WI38 (cell line): ENCODE results near the gene DENND2D.

ENCODE experiments used
- H3K4me3 ChIP-seq: 2 replicates; pipeline ENCODE4 v1.5.1; 2011; ENCODE audit warnings: low read depth, mild to moderate bottlenecking, control low read depth, low read length
- TF ChIP-seq, protein P1 (sequence below): IDR thresholded peaks from 2 replicates; pipeline ENCODE4 v1.5.1; 2012; ENCODE audit warnings: low read depth, mild to moderate bottlenecking, control low read depth, low read length

The DENND2D gene

DNA sequence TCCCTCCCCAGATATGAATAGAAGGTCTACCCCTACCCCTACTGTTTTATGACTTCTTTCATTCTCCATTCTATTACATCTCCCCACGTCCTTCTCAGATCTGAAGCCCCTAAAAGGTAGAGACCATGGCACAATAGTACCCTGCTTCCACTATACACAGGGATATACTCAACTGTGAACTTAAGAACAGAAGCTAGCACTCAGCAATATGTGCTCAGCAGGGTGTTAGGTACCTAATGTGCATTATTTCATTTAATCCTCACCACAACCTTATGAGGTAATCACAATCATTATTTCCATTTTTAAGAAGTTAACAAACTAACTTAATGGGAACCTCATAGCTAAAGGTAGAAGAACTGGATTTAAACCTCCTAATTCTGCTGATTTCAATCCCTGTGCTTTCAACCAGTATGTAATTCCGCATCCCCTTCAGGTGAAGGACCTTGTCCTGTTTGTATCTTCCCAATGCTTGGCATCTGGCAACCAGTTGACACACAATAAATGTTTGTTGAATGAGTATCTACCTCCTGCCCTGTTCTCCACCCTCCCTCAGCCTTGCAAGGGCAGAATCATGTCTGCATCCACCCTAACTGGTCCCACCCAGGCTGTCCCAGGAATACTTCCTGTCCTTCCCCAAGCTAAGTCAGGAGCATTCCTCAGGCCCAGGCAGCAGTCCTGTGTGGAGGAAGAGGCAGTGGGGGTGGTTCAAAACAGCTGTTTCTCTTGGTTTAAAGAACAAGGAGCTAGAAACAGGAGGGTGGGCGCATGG is 6.5 kb downstream of the DENND2D start:
- no peak overlapping the region for H3K4me3 ChIP-seq
- TF ChIP-seq, protein P1, sequence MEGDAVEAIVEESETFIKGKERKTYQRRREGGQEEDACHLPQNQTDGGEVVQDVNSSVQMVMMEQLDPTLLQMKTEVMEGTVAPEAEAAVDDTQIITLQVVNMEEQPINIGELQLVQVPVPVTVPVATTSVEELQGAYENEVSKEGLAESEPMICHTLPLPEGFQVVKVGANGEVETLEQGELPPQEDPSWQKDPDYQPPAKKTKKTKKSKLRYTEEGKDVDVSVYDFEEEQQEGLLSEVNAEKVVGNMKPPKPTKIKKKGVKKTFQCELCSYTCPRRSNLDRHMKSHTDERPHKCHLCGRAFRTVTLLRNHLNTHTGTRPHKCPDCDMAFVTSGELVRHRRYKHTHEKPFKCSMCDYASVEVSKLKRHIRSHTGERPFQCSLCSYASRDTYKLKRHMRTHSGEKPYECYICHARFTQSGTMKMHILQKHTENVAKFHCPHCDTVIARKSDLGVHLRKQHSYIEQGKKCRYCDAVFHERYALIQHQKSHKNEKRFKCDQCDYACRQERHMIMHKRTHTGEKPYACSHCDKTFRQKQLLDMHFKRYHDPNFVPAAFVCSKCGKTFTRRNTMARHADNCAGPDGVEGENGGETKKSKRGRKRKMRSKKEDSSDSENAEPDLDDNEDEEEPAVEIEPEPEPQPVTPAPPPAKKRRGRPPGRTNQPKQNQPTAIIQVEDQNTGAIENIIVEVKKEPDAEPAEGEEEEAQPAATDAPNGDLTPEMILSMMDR: no peak

DNA sequence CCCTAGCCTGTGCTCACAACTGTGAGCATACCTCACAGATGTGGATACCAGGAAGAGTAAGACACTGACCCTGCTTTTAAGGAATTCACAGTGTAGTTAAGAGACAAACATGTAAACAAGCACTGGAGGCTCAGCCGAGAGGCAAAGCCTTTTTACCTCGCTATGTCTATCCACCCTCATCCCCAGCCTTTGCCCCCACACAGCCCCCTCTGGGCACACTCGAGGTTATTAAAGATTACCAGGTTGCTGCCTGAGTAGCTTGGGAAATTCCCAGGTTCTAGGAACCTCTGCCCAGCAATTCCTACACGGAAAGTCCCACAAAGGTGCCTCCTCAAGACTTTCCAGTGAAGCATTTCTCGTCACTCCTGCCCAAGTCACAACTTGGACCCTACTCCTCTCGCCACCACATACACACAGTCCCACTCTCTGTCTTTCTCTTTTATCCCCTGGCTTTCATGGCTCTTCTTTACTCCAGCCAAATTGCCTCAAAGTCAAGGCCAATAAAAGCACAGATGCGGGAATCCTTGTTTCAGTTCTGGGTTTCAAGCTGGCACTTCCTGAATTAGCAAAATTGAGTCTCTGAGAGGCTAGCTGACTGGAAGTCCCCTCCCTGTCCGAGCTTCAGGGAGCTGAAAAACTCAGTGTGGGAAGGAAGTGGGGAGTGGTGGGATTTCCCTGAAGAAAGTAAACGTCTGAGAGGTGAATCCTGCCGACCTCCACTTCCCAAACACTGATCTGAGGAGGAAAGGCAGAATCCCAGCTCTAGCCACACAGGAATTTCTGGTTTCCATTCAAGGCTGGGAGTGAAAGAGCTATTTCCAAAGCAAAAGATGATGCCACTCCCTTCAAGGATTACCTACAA is 7.6 kb downstream of the DENND2D start:
- H3K4me3 ChIP-seq: no peak overlapping the region
- TF ChIP-seq, protein P1: no peak

DNA sequence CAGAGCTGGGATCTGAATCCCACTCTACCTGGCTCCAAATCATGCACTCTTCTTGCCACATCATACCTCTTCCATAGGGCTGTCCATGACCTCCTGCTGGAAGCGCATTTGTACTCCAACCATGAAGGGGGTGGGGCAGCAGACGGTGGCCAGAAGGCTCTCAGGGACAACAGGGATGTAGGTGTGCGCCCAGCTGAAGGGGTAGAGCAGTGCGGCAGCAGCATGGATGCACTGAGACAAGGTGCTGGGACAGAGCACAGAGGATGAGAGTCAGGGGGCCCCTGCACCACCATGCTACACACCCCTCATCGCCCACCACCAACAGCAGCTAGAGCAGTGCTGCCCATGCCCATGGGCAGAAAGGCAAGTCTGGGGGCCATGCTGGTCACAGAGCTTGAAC is 8.4 kb downstream of the DENND2D start:
- no peak overlapping the region for H3K4me3 ChIP-seq
- TF ChIP-seq, protein P1: no peak

DNA sequence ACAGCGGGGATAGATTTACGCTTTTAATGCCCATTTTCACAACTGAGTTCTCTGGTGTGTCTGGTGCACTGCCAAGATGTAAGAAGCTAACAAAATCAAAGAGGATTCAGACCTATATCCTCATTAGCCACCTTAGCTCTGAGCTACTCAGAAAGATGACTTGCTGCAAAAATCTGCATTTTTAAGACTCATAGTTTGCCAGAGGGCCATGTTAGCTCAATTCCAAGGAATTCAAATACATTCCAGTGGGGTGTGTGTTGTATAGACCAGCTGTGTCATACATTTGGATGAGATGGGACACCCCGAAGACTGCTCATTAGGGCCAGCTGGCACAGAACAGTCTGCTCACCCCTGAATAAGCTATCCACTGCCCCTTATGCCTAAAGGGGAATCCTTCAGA is 8.9 kb downstream of the DENND2D start:
- no peak overlapping the region for H3K4me3 ChIP-seq
- TF ChIP-seq, protein P1: no peak

DNA sequence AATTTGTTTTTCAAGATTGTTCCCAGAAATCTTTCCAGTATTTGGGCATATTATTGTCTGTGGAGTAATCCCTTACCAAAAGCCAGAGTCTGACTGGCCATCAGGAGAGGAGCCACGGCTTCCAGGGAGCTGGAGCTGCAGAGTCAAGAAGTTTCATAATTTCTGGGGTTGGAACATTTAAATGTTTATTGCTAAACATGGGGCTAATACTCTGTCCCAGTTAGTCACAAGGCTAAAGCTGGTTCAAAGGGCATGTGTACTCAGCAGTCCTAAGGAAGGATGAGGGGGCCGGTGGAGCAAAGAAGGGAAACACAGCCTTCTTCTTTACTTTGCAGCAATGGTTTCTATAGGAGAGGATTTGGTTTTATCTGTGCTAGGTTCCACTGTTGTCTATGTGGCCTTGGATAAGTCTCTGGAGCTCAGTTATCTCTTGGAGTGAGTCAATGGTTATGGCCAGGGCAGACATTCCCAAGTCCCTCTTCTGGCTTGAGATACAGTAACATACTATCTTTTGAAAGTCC is 9.5 kb downstream of the DENND2D start:
- TF ChIP-seq, protein P1: no peak
- H3K4me3 ChIP-seq: no peak overlapping the region

DNA sequence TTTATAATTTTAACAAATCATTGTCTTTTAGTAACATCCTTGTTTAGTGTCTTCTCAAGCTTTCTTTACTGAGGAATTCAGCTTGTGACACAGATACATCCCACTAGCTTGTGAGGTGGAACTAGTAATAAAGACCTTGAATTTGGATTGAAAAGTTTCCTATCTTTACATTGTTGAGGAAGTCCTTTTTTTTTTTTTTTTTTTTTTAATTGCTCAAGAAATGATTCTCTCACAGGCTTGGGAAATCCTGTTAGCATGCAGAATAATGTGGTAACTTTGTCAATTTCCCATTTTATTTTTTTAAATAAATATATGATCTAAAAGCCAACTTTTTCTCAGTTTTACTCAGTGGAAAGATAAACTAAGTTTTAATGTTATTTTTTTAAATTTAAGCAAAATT is 15.8 kb downstream of the DENND2D start:
- TF ChIP-seq, protein P1: no peak
- no peak overlapping the region for H3K4me3 ChIP-seq
